ENCODE results near the gene ITPK1. TPM values are rescaled to one million over a fixed set of nuclear protein-coding genes. Genes with fewer than 3 reads are reported as not detected.

ITPK1 gene
- total RNA-seq, 4 donors from 2014 or later = 37.5 to 47.5 (median 41.4) TPM

DNA sequence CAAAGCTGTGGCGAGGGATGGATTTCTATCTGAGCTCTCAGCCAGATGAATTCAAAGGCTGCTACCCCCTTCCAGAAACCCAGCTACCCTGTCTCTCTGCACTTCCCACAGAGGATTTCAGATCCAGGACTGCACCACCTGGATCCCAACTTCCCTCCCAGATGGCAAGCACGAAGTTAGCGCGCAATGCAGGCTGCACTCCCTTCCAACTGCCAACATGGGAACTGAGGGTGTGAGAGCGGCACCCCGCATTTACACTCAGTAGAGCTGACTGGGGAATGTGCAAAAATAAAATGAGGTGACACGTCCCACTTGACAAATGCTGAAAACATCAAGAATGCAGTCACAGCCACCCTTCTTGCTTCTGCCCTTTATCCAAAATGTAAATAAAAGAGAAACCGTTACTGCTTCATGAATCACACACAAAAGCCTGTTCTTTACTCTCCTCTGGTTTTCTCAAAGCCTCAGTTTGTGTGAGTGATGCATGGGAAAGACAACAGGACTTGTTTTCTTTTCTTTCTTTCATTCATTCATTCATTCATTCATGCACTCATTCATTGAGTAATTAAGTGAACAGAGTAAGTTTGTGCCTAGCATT, 85.7 kb downstream of the ITPK1 start:
- intact Hi-C loops (cut with DNase I; ENCODE audit: low total_unique reads) = no loop called here
- H3K4me3 ChIP-seq (ENCODE audit: low read depth, poor library complexity, severe bottlenecking) = no peak overlapping the region
- WGBS, 2 donors = 95% methylated on average over 8 of the region's 8 CpGs
- no peak for TF ChIP-seq CTCF (IDR thresholded peaks at IDR 0.05)
- TF ChIP-seq POLR2A (IDR thresholded peaks at IDR 0.05) = no peak
- DNase-seq (ENCODE audit: low spot score in 2 of 2) = no peak

- H3K4me3 ChIP-seq (ENCODE audit: low read depth, poor library complexity, severe bottlenecking) = no peak overlapping the region
- 94 to 95% methylated on average over 5 of the region's 5 CpGs for WGBS, 2 donors
- DNase-seq (ENCODE audit: low spot score in 2 of 2) = no peak
- TF ChIP-seq POLR2A (IDR thresholded peaks at IDR 0.05) (no peak), CTCF (IDR thresholded peaks at IDR 0.05) (no peak)
- intact Hi-C loops (cut with DNase I; ENCODE audit: low total_unique reads) = no loop called here
Measured at GRCh38 chr14:93029417-93029816, 86.3 kb downstream of the ITPK1 start.

DNA sequence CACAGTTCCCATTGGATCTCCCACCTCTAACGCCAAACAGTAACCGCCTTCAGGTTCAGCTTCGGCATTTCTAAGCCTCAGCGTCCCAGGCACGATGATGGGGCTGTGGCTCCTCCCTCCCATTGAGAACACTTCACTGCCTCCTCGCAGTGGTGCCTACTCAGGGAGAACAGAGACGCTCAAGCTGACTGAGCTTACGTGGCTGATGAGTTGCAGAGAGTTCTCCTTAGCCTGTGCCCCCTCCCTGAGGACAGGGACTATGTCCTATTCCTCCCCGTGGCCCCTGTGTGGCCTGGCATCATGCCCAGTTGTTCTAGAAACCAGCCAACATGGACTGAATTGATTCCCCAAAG, 87.0 kb downstream of the ITPK1 start:
- H3K4me3 ChIP-seq (ENCODE audit: low read depth, poor library complexity, severe bottlenecking) = no peak overlapping the region
- intact Hi-C loops (cut with DNase I; ENCODE audit: low total_unique reads) = no loop called here
- WGBS, 2 donors = 90 to 94% methylated on average over 9 of the region's 9 CpGs
- TF ChIP-seq CTCF (IDR thresholded peaks at IDR 0.05) = no peak
- no peak for TF ChIP-seq POLR2A (IDR thresholded peaks at IDR 0.05)
- no peak for DNase-seq (ENCODE audit: low spot score in 2 of 2)

DNA sequence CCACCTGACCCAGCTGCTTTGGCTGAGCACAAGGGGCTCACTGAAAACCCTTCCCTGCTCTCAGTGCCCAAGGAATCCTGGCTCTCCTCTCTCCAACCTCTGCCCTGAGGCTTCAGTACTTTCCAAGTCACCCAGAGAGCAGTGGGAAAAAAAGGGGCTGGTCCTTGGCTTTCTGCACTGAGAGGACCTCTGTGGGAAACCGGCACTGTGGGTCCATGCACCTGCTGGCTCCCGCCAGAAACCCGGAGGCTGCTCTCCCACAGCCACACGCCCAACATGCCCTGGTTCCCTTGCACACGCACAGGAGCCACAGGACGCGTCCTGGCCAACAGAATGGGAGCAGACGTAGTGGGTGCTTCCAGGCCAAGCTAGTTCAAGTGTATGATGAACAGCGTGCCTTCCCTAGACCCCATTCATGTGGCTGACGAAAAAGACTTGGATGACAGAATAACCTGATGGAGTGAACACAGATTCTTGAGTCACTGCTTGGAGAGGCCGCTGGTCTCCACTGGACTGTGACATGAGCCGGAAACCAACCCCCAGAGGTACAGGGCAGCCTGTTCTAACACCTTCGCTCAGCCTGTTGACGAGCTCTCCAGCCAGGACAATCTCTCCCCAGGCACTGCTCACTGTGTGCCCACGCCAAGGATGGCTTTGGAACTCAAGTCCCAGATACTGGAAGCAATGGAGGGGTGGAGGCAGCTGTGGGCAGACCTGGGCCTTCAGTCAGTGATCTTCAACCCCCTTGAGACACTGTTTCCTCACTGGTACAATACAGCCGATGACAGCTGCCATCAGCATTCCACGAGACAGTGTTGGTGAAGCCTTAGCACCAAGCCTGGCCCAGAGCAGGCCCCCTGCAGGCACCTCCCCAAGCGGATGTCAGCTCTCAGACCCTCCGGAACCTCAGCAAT, 87.7 kb downstream of the ITPK1 start:
- intact Hi-C loops (cut with DNase I; ENCODE audit: low total_unique reads) = no loop called here
- no peak for DNase-seq (ENCODE audit: low spot score in 2 of 2)
- whole genome bisulfite sequencing, 2 donors = 85 to 90% methylated on average over 18 of the region's 19 CpGs
- no peak overlapping the region for H3K4me3 ChIP-seq (ENCODE audit: low read depth, poor library complexity, severe bottlenecking)
- TF ChIP-seq POLR2A (IDR thresholded peaks at IDR 0.05) = no peak
- TF ChIP-seq CTCF (IDR thresholded peaks at IDR 0.05) = no peak

GRCh38 chr14:93026339-93026738, 89.4 kb downstream of the ITPK1 start:
- no peak for DNase-seq (ENCODE audit: low spot score in 2 of 2)
- H3K4me3 ChIP-seq (ENCODE audit: low read depth, poor library complexity, severe bottlenecking) = no peak overlapping the region
- 91 to 94% methylated on average over 7 of the region's 7 CpGs for WGBS, 2 donors
- TF ChIP-seq CTCF (IDR thresholded peaks at IDR 0.05) = no peak
- no peak for TF ChIP-seq POLR2A (IDR thresholded peaks at IDR 0.05)
- intact Hi-C loops (cut with DNase I; ENCODE audit: low total_unique reads) = no loop called here
